GM18505 (cell line): ENCODE data around the gene LIMK1.
A peak's percentile ranks its signal among the peaks of the same experiment; 100 is the strongest.
"Not testable (repeated sequence)": the region's sequence is repeated elsewhere in the genome, so short reads cannot be mapped to it uniquely, and the experiment has no call there.

Source experiments
- ATAC-seq: cut with Tn5 transposase; IDR thresholded peaks from one replicate; pipeline ENCODE4 v1.9.1; 2021; ENCODE audit not compliant: unreplicated experiment
- POLR2A ChIP-seq: IDR thresholded peaks from 4 replicates; pipeline ENCODE4 v1.6.1; 2011; ENCODE audit warnings: borderline replicate concordance; ENCODE audit not compliant: insufficient read depth, insufficient read length; ENCODE audit errors: extremely low read depth

The LIMK1 gene

DNA sequence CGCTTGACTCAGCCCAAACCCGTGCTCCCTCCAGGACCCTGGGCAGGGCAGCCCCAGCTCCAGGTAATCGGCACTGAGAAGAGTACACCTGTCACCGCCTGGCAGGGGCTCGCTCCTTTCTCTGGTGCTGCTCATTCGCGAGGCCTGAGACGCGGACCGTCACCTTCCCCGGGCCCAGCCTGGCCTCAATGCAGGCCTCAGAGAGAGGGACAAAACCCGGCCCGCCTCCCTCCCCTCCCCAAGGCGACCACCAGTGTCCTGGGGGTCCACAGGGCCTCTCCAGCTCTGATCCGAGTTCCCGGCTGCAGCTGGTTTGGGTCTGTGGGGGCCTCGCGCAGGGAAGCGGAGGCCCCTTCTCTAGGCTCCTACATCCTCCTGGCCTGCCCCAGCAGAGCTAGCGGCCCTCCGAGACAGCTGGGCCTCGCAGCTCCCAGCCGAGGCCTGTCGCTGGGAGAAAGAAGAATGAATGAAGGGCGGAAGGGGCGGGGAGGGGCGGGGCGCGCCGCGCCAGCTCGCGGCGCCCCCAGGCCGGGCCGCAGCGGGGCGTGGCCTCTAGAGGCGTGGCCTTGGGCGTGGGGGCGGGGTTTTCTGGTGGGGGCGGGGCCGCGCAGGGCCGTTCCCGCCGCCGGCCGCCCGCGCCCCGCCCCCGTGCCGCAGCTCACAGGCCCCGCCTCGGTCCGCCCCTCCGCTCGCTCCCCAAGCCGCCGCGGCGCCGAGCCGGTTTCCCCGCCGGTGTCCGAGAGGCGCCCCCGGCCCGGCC is at the start of gene LIMK1:
Gene LIMK1, plus strand, starts transcription at position 688 of the 760 bp plus-strand sequence. CDS start 187 bp downstream, outside the sequence.
- TF ChIP-seq POLR2A = peak; percentile 71
- ATAC-seq = peak; percentile 77

DNA sequence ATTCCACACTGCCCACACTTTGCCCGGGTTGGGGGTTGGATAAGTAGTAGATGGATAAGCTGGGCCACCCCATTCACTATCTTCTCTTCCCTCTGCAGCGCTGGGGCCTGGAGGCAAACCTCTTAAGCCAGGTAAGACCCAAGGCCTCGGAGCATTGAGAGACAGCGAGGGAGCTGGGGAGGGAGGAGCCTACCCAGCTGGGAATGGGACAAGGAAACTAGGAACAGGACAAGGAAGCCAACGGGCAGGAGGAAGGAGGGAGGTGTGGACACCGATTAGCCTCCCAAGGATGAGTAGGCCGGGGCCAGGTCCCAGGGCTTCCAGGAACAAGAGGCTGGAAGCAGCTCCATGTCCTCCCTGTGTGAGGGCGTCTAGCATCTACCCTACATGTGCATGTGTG is 46.0 kb upstream of the LIMK1 start:
- no peak for TF ChIP-seq POLR2A
- ATAC-seq = no peak

DNA sequence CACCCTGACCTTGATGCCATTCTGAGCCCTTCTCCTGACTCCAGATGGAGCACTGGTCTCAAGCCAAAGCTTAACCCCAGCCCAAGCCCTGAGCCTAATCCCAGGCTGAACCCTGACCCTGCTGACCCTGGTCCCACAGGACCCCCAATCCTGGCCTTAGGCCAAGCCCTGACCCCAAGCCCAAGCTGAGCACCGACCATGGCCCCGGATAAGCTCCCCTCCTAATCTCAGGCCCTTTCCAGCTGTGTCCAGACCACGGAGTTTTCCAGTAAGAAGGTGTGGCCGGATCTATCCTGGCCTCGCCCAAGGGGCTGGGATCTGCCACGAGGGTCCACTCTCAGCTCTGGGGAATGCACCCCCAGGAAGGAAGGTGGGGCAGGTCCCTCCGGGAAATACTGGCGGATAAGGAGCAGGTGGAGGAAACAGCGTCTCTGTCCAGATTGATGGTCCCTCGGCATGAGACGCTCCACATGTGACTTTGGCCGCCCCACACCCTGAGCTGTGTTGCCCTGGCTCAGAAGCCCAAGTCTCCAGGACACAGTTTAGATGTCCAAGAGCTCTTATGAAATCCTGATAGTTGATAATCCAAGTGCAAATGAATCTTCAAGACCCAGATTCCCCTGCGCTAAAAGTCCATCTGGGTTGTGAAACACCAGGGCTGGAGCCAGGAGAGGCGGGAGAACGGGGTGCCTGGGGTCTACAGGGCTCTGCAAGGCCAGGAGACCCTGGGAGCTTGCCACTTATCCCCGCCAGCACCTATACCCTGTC is 45.2 kb upstream of the LIMK1 start:
- no peak for TF ChIP-seq POLR2A

DNA sequence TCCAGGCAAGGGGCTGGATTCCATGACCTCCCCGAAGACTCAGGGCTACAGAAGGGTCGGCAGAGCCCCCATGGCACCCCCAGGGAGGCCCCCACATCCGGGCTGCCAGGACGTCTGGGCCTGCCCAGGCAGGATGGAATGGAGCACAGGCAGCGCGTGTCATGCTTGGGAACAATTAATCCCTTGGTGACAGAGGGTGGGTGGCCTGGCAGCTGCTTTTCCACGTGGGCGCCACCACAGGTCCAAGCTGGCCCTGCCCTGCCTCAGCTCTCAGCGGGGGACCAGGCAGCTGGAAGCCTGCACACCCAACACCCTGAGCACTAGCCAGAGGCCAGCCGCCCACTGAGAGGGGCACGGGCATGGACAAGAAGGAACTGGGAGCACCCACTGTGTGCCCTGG is 44.3 kb upstream of the LIMK1 start:
- no peak for ATAC-seq
- no peak for TF ChIP-seq POLR2A

More for the DNA sequence above, 45.2 kb upstream of the LIMK1 start:
- ATAC-seq = no peak

DNA sequence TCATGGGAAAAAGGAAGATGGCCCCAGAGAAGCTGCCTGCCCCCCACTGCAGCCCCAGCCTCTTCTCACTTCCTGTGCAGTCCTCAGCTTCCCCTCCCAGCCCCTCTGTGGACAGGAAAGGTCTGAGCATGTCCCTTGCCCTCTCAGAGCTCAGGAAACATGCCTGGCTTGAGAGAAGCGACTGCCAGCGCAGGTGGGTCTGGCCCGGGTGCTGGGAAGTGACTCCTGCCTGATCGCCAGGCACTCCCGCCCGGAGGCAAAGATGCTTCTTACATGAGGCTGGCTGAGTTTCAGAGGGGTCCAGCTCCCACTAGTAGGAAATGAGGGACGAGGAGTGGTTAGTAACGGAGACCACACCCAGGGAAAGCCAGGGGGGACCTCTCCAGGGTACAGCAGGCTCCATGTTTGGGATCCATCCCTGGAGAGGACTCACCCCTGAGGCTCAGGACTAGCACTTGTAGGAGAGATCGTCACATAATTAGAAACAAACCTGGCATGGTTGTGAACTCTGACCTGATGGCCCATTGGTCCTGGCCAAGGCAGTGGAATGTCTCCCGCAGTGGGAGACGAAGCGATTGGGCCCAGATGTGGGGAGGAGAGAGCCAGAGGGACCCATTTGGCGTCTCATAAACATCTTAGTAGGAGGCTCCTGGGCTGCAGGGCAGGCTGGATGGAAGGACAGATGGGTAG is 43.4 kb upstream of the LIMK1 start:
- TF ChIP-seq POLR2A = no peak
- no peak for ATAC-seq

- TF ChIP-seq POLR2A = no peak
- ATAC-seq = no peak
Observed at GRCh38 chr7:74040791-74041520, 42.6 kb upstream of the LIMK1 start.

- no peak for ATAC-seq
- no peak for TF ChIP-seq POLR2A
Observed at GRCh38 chr7:74042746-74043522, 40.7 kb upstream of the LIMK1 start.

DNA sequence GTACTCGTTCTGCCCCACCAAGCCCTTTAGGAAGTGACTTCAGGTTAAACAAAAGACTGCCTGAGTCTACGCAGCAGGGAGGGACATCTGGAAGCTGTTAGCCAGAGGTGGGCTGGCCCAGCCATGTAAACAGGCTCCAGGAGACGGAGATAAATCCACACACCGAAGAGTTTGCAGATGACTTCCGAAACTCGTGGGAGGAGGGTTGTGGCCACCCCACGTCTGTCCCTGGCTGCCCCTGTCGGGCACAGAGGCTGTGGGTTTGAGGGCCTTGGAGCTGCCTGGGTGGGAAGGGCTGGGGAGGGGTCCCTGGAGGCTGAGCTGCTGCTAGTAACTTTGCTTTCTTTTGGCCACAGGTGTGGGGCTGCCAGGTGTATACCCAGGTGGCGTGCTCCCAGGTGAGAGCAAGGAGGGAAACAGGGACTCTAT is 40.1 kb upstream of the LIMK1 start:
- ATAC-seq = no peak
- no peak for TF ChIP-seq POLR2A

DNA sequence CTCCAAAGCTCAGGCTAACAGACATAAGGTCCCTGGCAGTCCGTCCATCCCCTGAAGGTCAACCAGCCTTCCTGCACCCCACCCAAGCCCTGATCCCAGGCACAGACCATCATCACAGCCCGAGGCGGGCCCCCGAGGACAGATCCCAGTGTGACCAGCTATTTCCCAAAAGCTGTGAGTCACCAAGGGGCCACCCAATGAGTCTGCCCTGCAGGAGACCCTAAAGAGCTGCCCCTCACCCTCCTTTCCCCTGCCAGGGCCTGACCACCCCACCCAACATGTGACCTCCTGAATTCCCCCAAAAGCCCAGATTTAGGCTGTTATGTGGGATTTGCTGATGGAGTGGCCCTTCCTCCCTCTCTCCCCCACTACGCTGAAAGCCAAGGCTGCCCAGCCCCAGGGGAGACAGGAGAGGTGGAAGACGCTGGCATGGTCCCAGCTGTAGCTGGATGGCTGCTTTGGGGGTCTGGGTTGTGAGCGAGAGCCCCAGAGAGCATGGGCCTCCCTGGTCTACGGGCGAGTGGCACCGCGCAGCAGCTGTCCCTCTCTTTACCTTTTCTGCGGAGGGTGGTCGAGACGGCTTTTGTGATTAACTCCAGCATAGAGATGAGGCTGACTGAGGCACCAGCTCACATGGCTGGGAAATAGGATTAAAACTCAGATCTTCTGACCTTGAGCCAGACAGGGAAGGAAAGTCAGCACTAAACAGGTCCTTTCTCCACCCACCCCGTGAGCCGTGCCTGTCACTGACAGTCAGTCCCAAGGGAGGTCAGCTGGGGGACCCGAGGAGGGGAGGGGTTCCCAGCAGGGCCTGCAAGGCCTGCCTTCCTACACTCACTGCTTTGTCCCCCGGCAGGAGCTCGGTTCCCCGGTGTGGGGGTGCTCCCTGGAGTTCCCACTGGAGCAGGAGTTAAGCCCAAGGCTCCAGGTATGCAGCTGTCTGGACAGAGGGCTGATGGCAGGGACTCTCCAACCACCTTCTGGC is 38.9 kb upstream of the LIMK1 start:
- TF ChIP-seq POLR2A = no peak
- no peak for ATAC-seq

GRCh38 chr7:74046581-74046980 is 37.0 kb upstream of the LIMK1 start:
- not testable (repeated sequence) for ATAC-seq

GRCh38 chr7:74047804-74048380 is 35.7 kb upstream of the LIMK1 start:
- ATAC-seq = no peak
- no peak for TF ChIP-seq POLR2A
